GM12865 (cell line): ENCODE measurements around the gene ZFP1.
"Not testable (repeated sequence)": the region's sequence is repeated elsewhere in the genome, so short reads cannot be mapped to it uniquely, and the experiment has no call there.

ENCODE experiments used
- DNase-seq: peaks from one replicate; pipeline ENCODE4 v3.0.0; 2010; ENCODE audit warnings: low read depth
- H3K4me3 ChIP-seq: 2 replicates; pipeline ENCODE4 v1.5.1; 2011; ENCODE audit warnings: mild to moderate bottlenecking, low read depth, low read length, control low read depth
- CTCF ChIP-seq: IDR thresholded peaks from 2 replicates; pipeline ENCODE4 v1.5.1; 2011; ENCODE audit warnings: low read length, control low read depth, low read depth, inconsistent platforms; ENCODE audit not compliant: insufficient read depth; ENCODE audit errors: missing control alignments

The ZFP1 gene

GRCh38 chr16:75206749-75207451 lies 58.6 kb downstream of the ZFP1 start, which contains the start of gene CTRB2:
TSS of gene CTRB2 (minus strand) at chr16:75207161. CDS start at chr16:75207141, 20 bp downstream.
- DNase-seq: peak; percentile 39
- no peak for TF ChIP-seq CTCF
- no peak within 1 kb of the TSS for H3K4me3 ChIP-seq

GRCh38 chr16:75207831-75208230 lies 59.5 kb downstream of the ZFP1 start:
- DNase-seq: no peak
- no peak for TF ChIP-seq CTCF

DNA sequence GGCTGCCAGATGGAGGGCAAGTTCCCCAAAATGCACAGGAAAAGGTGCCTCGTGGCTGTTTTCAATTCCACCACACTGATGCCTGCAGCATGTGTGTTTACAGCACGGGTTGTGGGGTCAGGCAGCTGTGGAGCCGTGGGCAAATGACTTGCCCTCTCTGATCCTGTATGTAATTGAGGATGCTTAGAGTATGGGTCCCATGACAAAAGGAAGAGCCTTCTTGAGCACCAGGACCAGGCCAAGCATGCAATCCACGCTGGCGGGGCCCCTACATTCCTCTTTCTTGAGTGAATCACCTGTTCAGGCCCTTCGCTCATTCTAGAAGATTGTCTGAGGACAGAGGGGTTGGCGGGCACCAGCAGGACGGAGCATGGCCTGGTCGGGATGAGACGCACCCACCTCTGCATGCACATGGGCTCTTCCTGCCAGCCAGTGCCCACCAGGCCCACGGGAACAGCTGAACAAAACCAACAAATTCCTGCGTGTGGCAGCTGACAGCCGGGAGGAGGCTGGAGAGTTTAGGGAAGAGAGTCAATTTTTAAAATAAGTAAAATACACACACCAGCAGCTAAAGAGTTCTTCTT lies 60.0 kb downstream of the ZFP1 start:
- TF ChIP-seq CTCF: no peak
- DNase-seq: no peak
- H3K4me3 ChIP-seq: no peak overlapping the region

More at GRCh38 chr16:75207831-75208230, 59.5 kb downstream of the ZFP1 start:
- H3K4me3 ChIP-seq: no peak overlapping the region

DNA sequence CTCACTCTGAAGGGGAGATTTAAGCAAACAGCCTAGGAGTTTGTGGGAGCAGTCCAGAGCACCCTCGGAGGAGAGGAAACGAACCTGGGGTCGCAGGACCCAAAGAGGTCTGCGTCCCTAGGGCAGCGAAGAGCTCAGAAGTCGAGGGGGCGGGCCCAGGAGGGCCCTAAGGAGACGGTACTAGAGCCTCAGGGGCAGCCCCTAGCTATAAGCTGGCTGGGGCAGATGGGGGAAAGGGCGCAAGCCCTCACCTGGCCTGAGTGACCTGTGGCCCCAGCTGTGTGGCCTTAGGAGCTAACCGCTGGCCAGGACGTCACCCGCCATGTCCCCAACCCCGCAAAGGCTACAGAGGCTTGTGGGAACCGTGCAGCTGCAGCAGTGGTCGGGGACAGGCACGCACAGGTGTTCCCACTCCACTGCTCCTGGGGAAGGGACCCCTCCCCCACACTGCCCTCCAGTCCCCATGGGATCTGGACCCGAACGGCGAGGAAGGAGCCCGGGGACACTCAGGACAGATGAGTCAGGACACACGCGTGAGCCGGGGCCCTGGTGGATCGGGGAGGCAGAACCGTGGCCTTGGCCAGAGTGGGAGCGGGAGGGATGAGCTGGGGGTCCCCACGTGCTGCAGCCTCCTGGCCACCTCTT lies 60.7 kb downstream of the ZFP1 start:
- TF ChIP-seq CTCF: no peak
- H3K4me3 ChIP-seq: no peak overlapping the region

GRCh38 chr16:75209514-75209913 lies 61.2 kb downstream of the ZFP1 start:
- not testable (repeated sequence) for DNase-seq, H3K4me3 ChIP-seq

More for the DNA sequence above, 60.7 kb downstream of the ZFP1 start:
- DNase-seq: no peak

- TF ChIP-seq CTCF: no peak
- H3K4me3 ChIP-seq: no peak overlapping the region
Observed at GRCh38 chr16:75209944-75210343, 61.6 kb downstream of the ZFP1 start.

DNA sequence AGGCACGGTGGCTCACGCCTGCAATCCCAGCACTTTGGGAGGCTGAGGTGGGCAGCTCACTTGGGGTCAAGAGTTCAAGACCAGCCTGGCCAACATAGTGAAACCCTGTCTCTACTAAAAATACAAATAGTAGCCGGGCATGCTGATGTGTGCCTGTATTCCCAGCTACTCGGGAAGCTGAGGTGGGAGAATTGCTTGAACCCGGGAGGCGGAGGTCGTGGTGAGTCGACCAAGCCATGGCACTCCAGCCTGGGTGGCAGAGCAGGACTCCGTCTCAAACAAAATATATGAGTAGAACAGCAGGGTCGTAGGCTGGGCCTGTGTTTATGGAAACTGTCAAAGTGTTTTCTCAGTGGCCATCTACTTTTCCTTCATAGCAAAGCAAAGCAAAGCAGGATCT lies 63.0 kb downstream of the ZFP1 start:
- not testable (repeated sequence) for H3K4me3 ChIP-seq, DNase-seq

More at GRCh38 chr16:75209944-75210343, 61.6 kb downstream of the ZFP1 start:
- DNase-seq: no peak

GRCh38 chr16:75216127-75216526 lies 67.8 kb downstream of the ZFP1 start:
- TF ChIP-seq CTCF: no peak
- no peak overlapping the region for H3K4me3 ChIP-seq
- DNase-seq: no peak
